Keratinocyte (primary cell): ENCODE data around the gene CNKSR2. TPM values are rescaled to one million over a fixed set of nuclear protein-coding genes. Genes with fewer than 3 reads are reported as not detected.
A peak's percentile ranks its signal among the peaks of the same experiment; 100 is the strongest.

Source experiments
- DNase-seq: peaks from one replicate; pipeline ENCODE4 v3.0.0-alpha.2; 2011; ENCODE audit warnings: low read depth, missing footprints, low spot score
- FAIRE-seq: peaks from 2 replicates; lab custom pipeline; 2011; peaks lifted over from hg19 to GRCh38; lab: Jason Lieb, UNC
- H2AFZ ChIP-seq: 2 replicates; pipeline ENCODE4 v1.6.0; 2012; ENCODE audit warnings: low read length, control low read depth, inconsistent platforms; ENCODE audit not compliant: control insufficient read depth
- H3K27ac ChIP-seq: 2 replicates; pipeline ENCODE4 v1.5.1; 2011; ENCODE audit warnings: low read length; ENCODE audit not compliant: control insufficient read depth, insufficient read depth
- H3K27me3 ChIP-seq: 3 replicates; pipeline ENCODE4 v1.6.0; 2011; ENCODE audit warnings: low read length; ENCODE audit not compliant: control insufficient read depth, insufficient read depth; ENCODE audit errors: extremely low read depth
- H3K36me3 ChIP-seq, 2 experiments: 2 replicates in 1 of 2; 3 replicates in 1 of 2; pipeline ENCODE4 v1.5.1; 2011; ENCODE audit warnings: low read length in 2 of 2, mild to moderate bottlenecking in 1 of 2; ENCODE audit not compliant: control insufficient read depth in 2 of 2, insufficient read depth in 2 of 2; ENCODE audit errors: extremely low read depth in 1 of 2
- H3K4me1 ChIP-seq: 3 replicates; pipeline ENCODE4 v1.5.1; 2011; ENCODE audit warnings: low read length; ENCODE audit not compliant: control insufficient read depth, insufficient read depth; ENCODE audit errors: extremely low read depth
- H3K4me2 ChIP-seq: 3 replicates; pipeline ENCODE4 v1.6.0; 2011; ENCODE audit warnings: low read depth, low read length; ENCODE audit not compliant: control insufficient read depth, insufficient read depth; ENCODE audit errors: extremely low read depth
- H3K4me3 ChIP-seq, 3 experiments: fragments of 200-600 bp in 1 of 3; sonication (generic) in 1 of 3; 2 replicates in 2 of 3; 3 replicates in 1 of 3; pipeline ENCODE4 v1.5.1; 2011 to 2016; ENCODE audit warnings: low read length in 3 of 3, mild to moderate bottlenecking in 3 of 3, control low read depth in 2 of 3, inconsistent platforms in 1 of 3, low read depth in 1 of 3, mixed read lengths in 1 of 3, mixed run types in 1 of 3, moderate library complexity in 1 of 3; ENCODE audit not compliant: control insufficient read depth in 2 of 3, insufficient read depth in 2 of 3; ENCODE audit errors: extremely low read depth in 1 of 3
- H3K79me2 ChIP-seq: 2 replicates; pipeline ENCODE4 v1.6.0; 2012; ENCODE audit warnings: low read length; ENCODE audit not compliant: control insufficient read depth, insufficient read depth
- H3K9ac ChIP-seq: 3 replicates; pipeline ENCODE4 v1.6.0; 2011; ENCODE audit warnings: low read length; ENCODE audit not compliant: control insufficient read depth, insufficient read depth; ENCODE audit errors: extremely low read depth
- H3K9me1 ChIP-seq: 3 replicates; pipeline ENCODE4 v1.6.0; 2011; ENCODE audit warnings: low read length; ENCODE audit not compliant: control insufficient read depth, insufficient read depth; ENCODE audit errors: extremely low read depth
- H3K9me3 ChIP-seq: 2 replicates; pipeline ENCODE4 v1.5.1; 2012; ENCODE audit warnings: low read depth, low read length; ENCODE audit not compliant: control insufficient read depth
- H4K20me1 ChIP-seq: 3 replicates; pipeline ENCODE4 v1.6.0; 2011; ENCODE audit warnings: low read length; ENCODE audit not compliant: control insufficient read depth, insufficient read depth; ENCODE audit errors: extremely low read depth
- EZH2 ChIP-seq: IDR thresholded peaks from one replicate; pipeline ENCODE4 v1.6.1; 2012; ENCODE audit warnings: inconsistent platforms, mild to moderate bottlenecking, low read length, moderate library complexity
- dilution Hi-C: fragments of 300-500 bp; cut with MboI; formaldehyde crosslinking; loops from one replicate; pipeline ENCODE4 v1.7.0; 2020; ENCODE audit warnings: low sequenced_read_pairs; ENCODE audit not compliant: extremely low pct_ligation_motif_present
- polyA plus RNA-seq, 5 experiments: library from polyadenylated mRNA; depleted of rRNA in 3 of 5; stranded (reverse) in 3 of 5; stranded (forward) in 1 of 5; unstranded in 1 of 5; fragments of >200 nt; gene quantifications; 1 replicate in 1 of 5; 2 replicates in 3 of 5; 3 replicates in 1 of 5; pipeline versions ENCODE4 v1.2.1 to v1.2.3, GENCODE V29; 2011 to 2012; ENCODE audit warnings: missing spikeins in 2 of 5, low read depth in 1 of 5, low replicate concordance in 1 of 5
- TF ChIP-seq, protein P1 (sequence below), 3 experiments: IDR thresholded peaks in 1 of 3; conservative IDR thresholded peaks in 1 of 3; optimal IDR thresholded peaks in 1 of 3; 2 replicates in 2 of 3; 3 replicates in 1 of 3; pipeline versions ENCODE3 to v1.5.1; 2011; ENCODE audit warnings: low read length in 3 of 3, mild to moderate bottlenecking in 3 of 3, moderate library complexity in 2 of 3, control low read depth in 1 of 3, inconsistent platforms in 1 of 3; ENCODE audit not compliant: insufficient read depth in 2 of 3; ENCODE audit errors: extremely low read depth in 1 of 3

CNKSR2 gene
- polyA plus RNA-seq, 1 donor (not counting 4 experiments of a cell fraction or from before 2014, with no cell fraction given) = 0.63 TPM

DNA sequence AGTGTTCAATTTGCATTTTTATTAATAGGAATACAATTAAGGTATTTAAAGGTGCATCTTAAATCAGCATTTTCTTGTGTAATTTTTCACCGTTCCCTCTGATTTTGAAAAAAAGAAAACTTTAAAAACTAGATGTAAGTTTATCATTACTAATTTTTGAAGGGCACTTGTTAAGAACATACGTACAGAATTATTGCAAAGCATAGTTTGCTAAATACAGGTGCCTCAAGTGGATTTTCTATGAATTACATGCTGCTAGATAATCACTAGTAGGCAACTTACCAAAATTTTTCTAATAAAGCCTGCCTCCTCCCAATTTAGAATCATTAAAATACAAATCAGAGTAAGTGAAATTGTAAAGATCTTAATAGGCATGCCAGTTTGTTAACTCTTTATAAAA, 8.5 kb downstream of the CNKSR2 start:
- Histone ChIP-seq H3K36me3 (no peaks in the 10 kb centered on the region), H3K9me3 (no peaks in the 10 kb centered on the region), H2AFZ (no peak overlapping the region), H3K27me3 (no peaks in the 10 kb centered on the region), H3K4me2 (no peak overlapping the region), H3K9ac (no peak overlapping the region), H4K20me1 (no peaks in the 10 kb centered on the region), H3K4me1 (no peaks in the 10 kb centered on the region), H3K79me2 (no peaks in the 10 kb centered on the region), H3K4me3 (no peak overlapping the region), H3K27ac (no peak overlapping the region), H3K9me1 (no peaks in the 10 kb centered on the region)
- TF ChIP-seq, protein P1, sequence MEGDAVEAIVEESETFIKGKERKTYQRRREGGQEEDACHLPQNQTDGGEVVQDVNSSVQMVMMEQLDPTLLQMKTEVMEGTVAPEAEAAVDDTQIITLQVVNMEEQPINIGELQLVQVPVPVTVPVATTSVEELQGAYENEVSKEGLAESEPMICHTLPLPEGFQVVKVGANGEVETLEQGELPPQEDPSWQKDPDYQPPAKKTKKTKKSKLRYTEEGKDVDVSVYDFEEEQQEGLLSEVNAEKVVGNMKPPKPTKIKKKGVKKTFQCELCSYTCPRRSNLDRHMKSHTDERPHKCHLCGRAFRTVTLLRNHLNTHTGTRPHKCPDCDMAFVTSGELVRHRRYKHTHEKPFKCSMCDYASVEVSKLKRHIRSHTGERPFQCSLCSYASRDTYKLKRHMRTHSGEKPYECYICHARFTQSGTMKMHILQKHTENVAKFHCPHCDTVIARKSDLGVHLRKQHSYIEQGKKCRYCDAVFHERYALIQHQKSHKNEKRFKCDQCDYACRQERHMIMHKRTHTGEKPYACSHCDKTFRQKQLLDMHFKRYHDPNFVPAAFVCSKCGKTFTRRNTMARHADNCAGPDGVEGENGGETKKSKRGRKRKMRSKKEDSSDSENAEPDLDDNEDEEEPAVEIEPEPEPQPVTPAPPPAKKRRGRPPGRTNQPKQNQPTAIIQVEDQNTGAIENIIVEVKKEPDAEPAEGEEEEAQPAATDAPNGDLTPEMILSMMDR (optimal IDR thresholded peaks at IDR 0.05 in 1 of 3, IDR thresholded peaks at IDR 0.05 in 1 of 3, conservative IDR thresholded peaks at IDR 0.05 in 1 of 3; ENCODE audit: extremely low read depth in 1 of 3, insufficient read depth in 2 of 3, low read length in 3 of 3) = peak in 2 of 3 experiments; percentile 27 to 33
- no peak for TF ChIP-seq EZH2
- FAIRE-seq (no peak), DNase-seq (no peak)
- dilution Hi-C loops = no loop called here

DNA sequence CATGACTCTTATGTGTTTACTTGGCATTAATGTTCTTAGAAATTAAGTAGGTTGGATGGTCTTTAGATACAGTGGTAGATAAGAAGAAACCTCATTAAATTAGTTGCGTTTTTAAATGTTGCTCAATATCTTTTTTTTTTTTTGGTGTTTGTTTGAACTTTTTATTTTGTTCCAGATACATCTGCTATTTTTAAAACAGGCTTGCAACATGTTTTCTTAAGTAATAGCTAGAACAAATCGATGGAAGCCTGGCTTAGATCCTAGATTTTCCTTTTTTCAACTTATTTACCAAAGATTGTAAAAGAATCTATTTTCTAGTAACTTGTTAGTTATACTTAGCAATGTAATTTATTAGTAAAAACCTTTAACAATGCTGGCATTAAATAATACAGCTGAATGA, 9.3 kb downstream of the CNKSR2 start:
- TF ChIP-seq, protein P1 (optimal IDR thresholded peaks at IDR 0.05 in 1 of 3, IDR thresholded peaks at IDR 0.05 in 1 of 3, conservative IDR thresholded peaks at IDR 0.05 in 1 of 3; ENCODE audit: extremely low read depth in 1 of 3, insufficient read depth in 2 of 3, low read length in 3 of 3) = no peak
- TF ChIP-seq EZH2 = no peak
- Histone ChIP-seq H3K79me2 (no peaks in the 10 kb centered on the region), H3K9me1 (no peaks in the 10 kb centered on the region), H3K27me3 (no peaks in the 10 kb centered on the region), H3K9me3 (no peaks in the 10 kb centered on the region), H4K20me1 (no peaks in the 10 kb centered on the region), H2AFZ (no peak overlapping the region), H3K36me3 (no peaks in the 10 kb centered on the region), H3K9ac (no peak overlapping the region), H3K4me3 (no peak overlapping the region), H3K4me2 (no peak overlapping the region), H3K27ac (no peak overlapping the region), H3K4me1 (no peaks in the 10 kb centered on the region)
- DNase-seq = no peak
- dilution Hi-C loops = no loop called here
- no peak for FAIRE-seq
